Measurements from ENCODE around the gene MTRF1.

MTRF1 gene

DNA sequence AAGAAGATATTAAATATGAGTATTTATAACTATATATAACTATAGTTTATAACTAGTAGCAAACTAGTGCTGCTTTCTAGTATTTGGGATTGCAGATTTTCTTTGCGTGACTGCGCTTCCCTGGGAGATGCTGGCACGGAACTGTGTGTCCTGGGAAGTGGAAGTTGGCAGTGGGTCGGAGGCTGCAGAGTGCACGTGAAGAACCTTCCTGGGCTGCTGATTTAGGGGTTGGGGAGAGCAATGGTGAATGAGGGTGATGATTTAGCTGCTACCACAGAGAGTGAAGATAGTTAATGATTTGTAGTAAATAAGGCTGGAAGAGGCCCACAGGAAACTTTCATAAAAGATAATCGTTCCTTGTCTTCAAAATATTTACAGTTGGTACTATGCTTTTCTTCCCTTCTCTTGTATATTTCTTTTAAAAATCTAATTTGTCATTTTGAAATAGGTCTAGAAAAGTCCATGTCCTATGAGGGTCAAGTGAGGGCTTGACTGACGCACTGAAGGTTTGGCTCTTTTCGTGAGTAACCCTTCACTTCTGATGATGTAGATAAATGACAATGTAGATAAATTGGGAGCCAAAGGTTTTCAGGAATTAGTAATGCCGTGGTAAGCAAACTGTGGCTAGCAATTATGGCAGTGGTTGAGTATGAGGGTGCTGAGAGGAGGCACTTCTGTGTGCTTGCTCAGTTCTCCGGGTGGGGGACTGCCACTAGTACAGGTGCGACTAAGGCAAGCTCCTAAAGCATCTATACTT, 44.7 kb upstream of the MTRF1 start:
- Histone ChIP-seq H3K27ac (no peak overlapping the region), H3K36me3 (no peaks in the 10 kb centered on the region), H3K9me3 (no peaks in the 10 kb centered on the region), H3K4me1 (peaks cover 0 to 5% (median 2%) of the 10 kb centered on the region in 4 donors), H3K27me3 (no peaks in the 10 kb centered on the region), H3K4me3 (no peak overlapping the region)
- TF ChIP-seq, protein P1, sequence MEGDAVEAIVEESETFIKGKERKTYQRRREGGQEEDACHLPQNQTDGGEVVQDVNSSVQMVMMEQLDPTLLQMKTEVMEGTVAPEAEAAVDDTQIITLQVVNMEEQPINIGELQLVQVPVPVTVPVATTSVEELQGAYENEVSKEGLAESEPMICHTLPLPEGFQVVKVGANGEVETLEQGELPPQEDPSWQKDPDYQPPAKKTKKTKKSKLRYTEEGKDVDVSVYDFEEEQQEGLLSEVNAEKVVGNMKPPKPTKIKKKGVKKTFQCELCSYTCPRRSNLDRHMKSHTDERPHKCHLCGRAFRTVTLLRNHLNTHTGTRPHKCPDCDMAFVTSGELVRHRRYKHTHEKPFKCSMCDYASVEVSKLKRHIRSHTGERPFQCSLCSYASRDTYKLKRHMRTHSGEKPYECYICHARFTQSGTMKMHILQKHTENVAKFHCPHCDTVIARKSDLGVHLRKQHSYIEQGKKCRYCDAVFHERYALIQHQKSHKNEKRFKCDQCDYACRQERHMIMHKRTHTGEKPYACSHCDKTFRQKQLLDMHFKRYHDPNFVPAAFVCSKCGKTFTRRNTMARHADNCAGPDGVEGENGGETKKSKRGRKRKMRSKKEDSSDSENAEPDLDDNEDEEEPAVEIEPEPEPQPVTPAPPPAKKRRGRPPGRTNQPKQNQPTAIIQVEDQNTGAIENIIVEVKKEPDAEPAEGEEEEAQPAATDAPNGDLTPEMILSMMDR (IDR thresholded peaks at IDR 0.05), result no peak
- intact Hi-C loops (cut with DNase I; ENCODE audit: low total_unique reads), result no loop called here
- DNase-seq, result no peak

DNA sequence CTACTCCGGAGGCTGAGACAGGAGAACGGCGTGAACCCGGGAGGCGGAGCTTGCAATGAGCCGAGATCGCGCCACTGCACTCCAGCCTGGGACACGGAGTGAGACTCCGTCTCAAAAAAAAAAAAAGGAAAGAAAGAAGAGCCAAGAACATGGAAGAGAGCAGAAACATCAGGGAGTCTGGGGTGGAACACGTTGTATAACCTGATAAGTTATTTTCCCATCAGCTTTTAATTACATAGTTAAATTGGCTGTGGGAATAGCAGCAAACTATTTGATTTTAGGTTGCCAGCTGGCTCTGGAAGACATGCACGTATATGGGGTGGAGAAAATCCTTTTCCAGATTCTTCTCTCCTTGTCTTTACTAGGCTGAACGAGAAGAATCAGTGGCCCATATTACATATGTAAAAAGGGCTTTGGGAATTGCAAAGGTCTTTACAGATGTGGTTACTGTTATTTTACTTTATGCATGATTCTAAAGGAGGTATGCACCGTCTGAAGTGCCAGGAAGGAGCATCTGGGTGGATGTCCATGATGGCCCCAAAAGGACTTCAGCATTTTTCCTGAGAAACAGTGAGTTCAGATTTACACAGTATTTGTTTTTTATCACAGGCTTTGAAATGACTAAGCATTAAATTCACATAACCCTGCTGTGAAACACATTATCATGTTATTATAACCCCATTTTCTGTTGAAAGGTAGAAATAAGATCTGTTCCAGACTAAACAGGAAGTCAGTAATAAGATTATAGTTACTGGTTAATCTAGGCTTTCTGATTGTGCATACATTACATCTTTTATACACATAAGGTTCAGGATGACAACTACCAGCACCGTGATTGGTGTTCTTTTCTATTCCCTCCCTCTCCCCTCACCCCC, 43.1 kb upstream of the MTRF1 start:
- no peak for DNase-seq
- Histone ChIP-seq H3K9me3 (no peaks in the 10 kb centered on the region), H3K4me3 (no peak overlapping the region), H3K36me3 (no peaks in the 10 kb centered on the region), H3K27ac (no peak overlapping the region), H3K27me3 (no peaks in the 10 kb centered on the region), H3K4me1 (no peaks in the 10 kb centered on the region)
- intact Hi-C loops (cut with DNase I; ENCODE audit: low total_unique reads), result no loop called here
- TF ChIP-seq, protein P1 (IDR thresholded peaks at IDR 0.05), result no peak

DNA sequence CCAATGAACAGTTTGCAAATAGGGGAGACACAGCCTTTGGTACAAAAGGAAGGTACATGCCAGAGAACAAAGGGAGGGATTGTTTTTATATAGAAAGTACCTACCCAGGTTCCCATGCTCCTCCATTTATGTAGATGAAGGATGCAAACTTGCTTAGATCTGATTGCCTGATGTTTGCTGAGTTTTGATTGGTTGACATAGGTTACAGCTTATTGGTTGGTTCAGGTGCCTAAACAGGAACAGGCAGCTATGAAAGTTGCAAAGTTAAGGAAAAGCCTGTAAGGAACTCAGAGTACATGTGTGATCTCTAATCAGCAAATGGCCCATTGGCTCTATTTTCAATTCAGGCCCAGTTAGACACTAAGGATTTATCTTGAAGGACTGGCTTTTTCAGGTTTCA, 41.2 kb upstream of the MTRF1 start:
- Histone ChIP-seq H3K4me1 (no peaks in the 10 kb centered on the region), H3K27me3 (no peaks in the 10 kb centered on the region), H3K36me3 (no peaks in the 10 kb centered on the region), H3K4me3 (no peak overlapping the region), H3K27ac (no peak overlapping the region), H3K9me3 (no peaks in the 10 kb centered on the region)
- intact Hi-C loops (cut with DNase I; ENCODE audit: low total_unique reads), result no loop called here
- no peak for DNase-seq
- TF ChIP-seq, protein P1 (IDR thresholded peaks at IDR 0.05), result no peak

DNA sequence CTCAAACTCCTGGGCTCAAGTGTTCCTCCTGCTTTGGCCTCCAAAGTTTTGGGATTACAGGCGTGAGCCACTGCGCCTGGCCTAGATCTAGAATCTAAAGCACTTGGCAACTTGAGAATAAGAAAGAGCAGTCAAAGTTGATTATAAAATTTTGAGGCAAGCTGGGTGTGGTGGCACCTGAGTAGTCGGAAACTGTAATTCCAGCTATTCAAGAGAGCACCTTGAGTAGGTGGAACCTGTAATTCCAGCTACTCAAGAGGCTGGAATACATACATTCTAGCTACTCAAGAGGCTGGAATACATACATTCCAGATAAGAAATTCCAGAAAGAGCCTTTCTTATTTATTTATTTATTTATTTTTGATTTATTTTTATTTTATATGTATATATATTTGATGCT, 39.4 kb upstream of the MTRF1 start:
- intact Hi-C loops (cut with DNase I; ENCODE audit: low total_unique reads), result no loop called here
- Histone ChIP-seq H3K9me3 (no peaks in the 10 kb centered on the region), H3K27ac (no peak overlapping the region), H3K4me1 (no peaks in the 10 kb centered on the region), H3K4me3 (no peak overlapping the region), H3K27me3 (no peaks in the 10 kb centered on the region), H3K36me3 (no peaks in the 10 kb centered on the region)
- TF ChIP-seq, protein P1 (IDR thresholded peaks at IDR 0.05), result no peak
- DNase-seq, result no peak

DNA sequence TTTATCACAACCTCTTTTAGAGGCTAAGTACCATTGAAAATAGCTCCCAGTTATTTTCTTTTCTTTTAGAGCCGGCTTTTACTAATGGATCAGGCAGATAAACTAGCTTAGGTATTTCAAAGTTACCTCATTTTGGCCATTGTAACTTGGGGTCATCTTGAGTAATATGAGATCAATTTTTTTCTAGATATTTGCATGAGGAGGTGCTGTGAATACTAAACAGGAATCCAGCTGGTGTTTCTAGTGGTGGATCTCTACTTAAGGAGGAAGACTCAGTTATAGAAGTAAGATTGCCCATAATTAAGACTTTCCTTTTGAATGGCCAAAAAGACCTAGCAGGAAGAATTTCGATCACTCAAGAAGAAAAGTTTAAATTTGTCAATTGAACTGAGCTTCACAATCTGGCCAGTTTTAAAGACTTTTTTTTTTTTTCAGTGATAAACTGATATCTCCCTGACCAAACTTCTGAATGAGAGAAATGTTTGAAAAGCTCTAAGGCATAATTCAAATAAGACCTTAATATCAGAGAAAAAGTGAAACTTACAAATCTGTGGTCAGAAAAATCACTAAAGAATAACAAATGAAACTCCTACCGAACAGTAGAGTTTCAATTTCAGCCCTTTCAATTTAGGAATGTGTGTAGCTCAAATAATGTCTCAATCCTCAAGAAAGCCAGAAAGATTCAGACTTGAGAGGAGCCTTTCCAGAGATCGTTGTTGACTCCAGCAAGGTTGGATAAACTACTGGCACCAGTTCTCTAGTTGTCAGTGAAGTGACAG, 36.1 kb upstream of the MTRF1 start:
- Histone ChIP-seq H3K27ac (no peak overlapping the region), H3K4me3 (no peak overlapping the region), H3K4me1 (no peaks in the 10 kb centered on the region), H3K9me3 (no peaks in the 10 kb centered on the region), H3K27me3 (no peaks in the 10 kb centered on the region), H3K36me3 (no peaks in the 10 kb centered on the region)
- DNase-seq, result no peak
- TF ChIP-seq, protein P1 (IDR thresholded peaks at IDR 0.05), result no peak
- intact Hi-C loops (cut with DNase I; ENCODE audit: low total_unique reads), result no loop called here
